Frontal cortex (tissue), 4 donors: Measurements from ENCODE around the gene ZNF689. TPM values are rescaled to one million over a fixed set of nuclear protein-coding genes. Genes with fewer than 3 reads are reported as not detected.
"Not testable (repeated sequence)": the region's sequence is repeated elsewhere in the genome, so short reads cannot be mapped to it uniquely, and the experiment has no call there.

ENCODE experiments used
- DNase-seq, 2 donors: peaks; one replicate each; pipeline ENCODE4 v3.0.0; 2012; ENCODE audit warnings: low spot score in 2 of 2
- FAIRE-seq: peaks from 2 replicates; lab custom pipeline; 2012; peaks lifted over from hg19 to GRCh38; lab: Jason Lieb, UNC
- total RNA-seq: library from RNA; depleted of rRNA; stranded (reverse); fragments of >200 nt; gene quantifications from one replicate; pipeline ENCODE4 v1.2.3, GENCODE V29; 2014
- donor health status: control.
- donor health status: control.
- donor health status: control.

ZNF689 gene
- total RNA-seq, 1 donor from 2014 or later: 9.0 TPM

DNA sequence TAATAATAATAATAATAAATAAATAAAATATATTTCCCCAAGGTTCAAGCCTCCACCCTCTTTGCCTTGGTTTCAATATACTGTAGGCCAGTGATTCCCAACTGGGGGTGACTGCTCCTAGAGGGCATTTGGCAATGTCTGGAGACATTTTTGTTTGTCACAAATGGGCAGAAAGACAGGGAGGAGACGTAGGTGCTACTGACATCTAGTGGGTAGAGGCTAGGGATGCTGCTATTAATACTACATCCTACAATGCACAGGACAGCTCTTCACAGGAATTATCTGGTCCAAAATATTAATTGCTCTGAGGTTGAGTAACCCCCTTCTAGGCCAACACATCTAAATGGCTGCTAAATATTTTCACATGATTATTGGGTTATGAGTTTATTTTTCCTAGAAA is 27.8 kb upstream of the ZNF689 start:
- FAIRE-seq: no peak

DNA sequence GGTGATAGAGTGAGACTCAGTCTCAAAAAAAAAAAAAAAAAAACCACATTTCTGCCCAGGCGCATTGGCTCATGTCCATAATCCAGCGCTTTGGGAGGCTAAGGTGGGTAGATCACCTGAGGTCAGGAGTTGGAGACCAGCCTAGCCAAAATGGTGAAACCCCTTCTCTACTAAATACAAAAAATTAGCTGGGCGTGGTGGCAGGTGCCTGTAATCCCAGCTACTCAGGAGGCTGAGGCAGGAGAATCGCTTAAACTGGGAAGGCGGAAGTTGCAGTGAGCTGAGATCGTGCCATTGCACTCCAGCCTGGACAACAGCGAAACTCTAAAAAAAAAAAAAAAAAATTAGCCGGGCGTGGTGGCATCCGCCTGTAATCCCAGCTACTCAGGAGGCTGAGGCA is 26.9 kb upstream of the ZNF689 start:
- not testable (repeated sequence) for FAIRE-seq, DNase-seq

More for the DNA sequence above, 27.8 kb upstream of the ZNF689 start:
- DNase-seq: no peak

DNA sequence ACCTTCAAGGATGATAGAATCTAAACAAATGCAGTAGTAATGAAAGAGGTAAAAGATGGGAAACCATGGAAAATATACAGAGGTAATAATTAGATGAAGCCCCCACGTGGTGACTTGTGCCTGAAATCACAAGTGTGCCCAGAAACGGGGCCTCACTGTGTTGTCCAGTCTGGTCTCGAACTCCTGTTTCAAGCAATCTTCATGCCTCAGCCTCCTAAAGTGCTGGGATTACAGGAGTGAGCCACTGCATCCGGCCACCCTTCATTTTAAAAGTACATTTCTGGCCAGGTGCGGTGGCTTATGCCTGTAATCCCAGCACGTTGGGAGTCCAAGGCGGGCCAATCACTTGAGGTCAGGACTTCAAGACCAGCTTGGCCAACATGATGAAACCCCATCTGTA is 26.4 kb upstream of the ZNF689 start:
- DNase-seq (no peak), FAIRE-seq (no peak)

GRCh38 chr16:30633526-30633925 is 23.3 kb upstream of the ZNF689 start:
- FAIRE-seq (no peak), DNase-seq (no peak)

DNA sequence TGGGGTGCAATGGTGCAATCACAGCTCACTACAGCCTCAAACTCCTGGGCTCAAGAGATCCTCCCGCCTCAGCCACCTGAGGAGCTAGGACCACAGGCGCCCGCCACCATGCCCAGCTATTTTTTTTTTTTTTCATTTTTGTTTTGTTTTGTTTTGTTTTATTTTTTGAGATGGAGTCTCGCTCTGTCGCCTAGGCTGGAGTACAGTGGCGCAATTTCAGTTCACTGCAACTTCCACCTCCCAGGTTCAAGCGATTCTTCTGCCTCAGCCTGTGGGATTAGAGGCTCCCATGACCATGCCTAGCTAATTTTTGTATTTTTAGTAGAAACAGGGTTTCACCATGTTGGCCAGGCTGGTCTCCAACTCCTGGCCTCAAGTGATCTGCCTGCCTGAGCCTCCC is 22.3 kb upstream of the ZNF689 start:
- FAIRE-seq, DNase-seq: not testable (repeated sequence)

- DNase-seq: peak in 1 of 2 donors; percentile 69
- FAIRE-seq: no peak
Measured at GRCh38 chr16:30628628-30629540, 18.7 kb upstream of the ZNF689 start.

- FAIRE-seq: no peak
- no peak for DNase-seq
Measured at GRCh38 chr16:30626236-30626635, 16.0 kb upstream of the ZNF689 start.

DNA sequence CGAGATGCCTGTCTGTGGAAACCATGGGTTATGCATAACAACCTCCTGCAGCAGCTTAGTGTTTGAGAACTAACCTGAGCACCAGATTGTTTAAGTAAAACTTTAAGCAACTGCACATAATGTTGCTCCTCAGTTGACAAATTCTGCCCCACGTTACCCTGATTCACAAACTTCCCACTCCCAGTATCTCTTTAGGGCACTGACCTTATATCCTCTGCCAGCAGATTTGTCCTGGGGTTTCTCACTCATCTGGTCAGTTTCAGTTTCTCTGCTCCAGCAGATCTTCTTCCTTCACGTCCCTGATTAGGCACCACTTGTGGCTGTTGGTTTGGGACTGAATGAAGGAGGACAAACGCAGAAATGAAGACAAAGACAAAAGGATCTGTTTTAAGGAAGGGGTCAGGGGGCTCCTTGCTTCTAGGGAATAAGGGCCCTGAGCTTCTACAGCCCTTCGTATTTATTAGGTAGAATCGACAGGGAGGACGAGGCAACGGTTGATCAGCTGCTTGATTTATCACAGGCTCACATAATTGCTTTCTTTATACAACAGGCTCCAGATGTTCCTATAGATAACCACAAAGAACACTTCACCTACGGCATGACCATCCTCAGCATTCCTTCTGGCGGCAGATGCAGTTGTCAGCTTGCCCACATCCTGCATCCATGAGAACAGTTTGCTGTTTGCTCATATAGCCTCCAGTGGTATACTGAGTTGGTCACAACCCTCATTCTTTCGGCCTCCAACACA is 13.5 kb upstream of the ZNF689 start:
- no peak for FAIRE-seq
- DNase-seq: no peak

GRCh38 chr16:30622455-30623032 is 12.4 kb upstream of the ZNF689 start:
- FAIRE-seq (no peak), DNase-seq (no peak)

DNA sequence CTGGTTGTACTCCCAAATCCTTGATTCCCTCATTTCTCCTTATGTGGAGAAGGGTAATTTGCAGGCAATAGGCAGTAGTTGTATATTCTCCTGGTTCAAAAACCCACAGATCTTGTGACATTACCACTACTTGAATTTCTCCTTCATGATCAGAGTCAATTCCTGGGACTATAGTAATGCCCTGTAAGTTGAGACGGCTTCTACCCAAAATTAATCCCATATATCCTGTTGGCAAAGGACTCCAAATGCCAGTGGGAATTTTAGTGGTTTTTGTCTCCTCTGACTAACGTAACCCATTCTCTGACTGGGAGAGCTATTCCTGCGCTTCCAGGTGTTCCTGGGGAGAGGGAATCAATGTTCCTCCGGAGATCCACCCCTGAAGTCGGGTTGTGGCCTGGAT is 11.6 kb upstream of the ZNF689 start:
- FAIRE-seq (no peak), DNase-seq (no peak)

GRCh38 chr16:30620169-30620568 is 10.0 kb upstream of the ZNF689 start:
- FAIRE-seq: no peak

GRCh38 chr16:30619638-30620037 is 9.4 kb upstream of the ZNF689 start:
- FAIRE-seq (no peak), DNase-seq (no peak)

More at GRCh38 chr16:30620169-30620568, 10.0 kb upstream of the ZNF689 start:
- DNase-seq: no peak

DNA sequence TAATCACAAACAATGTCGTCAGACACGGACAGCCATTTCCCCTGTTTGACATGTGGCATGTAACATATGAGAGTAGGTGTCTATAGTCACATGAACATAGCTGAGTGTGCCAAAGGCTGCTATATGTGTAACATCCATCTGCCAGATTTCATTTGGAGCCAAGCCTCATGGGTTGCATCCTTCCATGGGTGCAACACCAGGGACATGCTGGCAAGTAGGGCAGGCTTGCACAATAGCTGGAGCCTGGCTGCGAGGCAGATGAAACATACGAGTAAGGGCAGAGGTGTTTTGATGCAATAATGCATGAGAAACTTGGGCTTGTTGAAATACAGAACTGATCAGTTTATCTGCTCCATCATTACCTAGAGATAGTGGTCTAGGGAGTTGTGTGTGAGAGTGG is 9.0 kb upstream of the ZNF689 start:
- no peak for DNase-seq
- no peak for FAIRE-seq

DNA sequence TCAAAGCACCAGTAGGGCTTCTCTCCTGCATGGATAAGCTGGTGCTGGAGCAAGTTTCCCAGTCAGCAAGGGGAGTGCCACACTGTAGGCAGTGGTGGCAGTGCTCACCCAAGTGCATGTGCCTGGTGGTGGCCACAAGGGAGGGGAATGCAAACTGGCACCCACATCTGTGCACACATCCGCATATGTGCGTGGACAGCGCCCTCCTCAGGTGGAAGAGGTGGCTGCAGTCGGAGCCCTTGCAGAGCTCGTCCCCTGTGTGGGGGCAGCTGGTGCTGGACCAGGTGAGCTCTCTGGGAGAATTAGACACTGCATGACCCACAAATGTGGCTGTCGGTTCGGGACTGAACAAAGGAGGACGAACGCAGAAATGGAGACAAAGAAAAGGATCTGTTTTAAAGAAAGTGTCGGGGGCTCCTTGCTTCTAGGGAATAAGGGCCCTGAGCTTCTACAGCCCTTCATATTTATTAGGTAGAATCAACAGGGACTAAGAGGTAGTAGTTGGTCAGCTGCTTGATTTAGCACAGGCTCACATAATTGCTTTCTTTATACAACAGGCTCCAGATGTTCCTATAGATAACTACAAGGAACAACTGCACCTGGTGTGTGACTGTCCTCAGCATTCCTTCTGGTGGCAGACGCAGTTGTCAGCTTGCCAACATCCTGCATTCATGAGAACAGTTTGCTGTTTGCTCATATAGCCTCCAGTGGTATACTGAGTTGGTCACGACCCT is 5.3 kb upstream of the ZNF689 start:
- FAIRE-seq (no peak), DNase-seq (no peak)

DNA sequence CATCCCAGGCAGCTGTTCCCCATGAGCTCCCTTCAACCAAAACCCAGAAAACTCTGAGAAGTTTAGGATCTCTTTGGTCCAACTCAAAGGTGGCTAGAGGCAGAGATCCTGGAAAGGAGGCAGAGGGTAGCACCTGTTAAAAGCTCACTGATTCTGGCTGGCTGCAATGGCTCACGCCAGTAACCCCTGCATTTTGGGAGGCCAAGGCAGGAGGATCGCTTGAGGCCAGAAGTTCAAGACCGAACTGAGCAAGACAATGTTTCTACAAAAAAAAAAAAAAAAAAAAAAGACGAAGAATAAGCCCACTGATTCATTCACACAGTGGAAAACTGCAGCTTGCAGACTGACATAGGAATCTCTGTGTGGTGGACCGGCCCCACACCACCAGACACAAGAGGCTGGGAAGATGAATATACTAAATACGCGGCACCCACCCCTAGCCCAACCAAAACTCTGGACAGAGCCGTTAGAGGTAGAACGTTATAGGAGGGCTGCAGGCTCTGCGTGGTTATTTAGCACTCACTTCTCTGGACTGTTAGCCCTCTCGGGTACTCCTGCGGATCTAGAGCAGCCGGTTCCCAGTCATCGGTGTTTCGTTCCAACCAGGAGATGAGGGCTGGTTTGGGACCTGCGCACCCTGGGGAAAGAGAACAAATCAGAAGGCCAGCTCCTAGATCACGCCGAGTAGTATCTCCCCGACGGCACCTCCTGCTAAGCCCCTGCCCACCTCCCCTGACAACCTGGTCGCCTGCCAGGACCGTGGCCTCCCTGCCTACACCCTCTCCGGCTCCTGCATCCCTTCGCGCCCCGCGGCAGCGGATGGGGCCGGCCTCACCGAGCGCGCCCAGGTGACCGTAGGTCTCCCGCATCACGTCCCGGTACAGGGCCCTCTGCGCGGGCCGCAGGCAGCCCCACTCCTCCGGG is 925 bp downstream of the ZNF689 start:
- DNase-seq: peak; percentile 52 to 54
- no peak for FAIRE-seq

DNA sequence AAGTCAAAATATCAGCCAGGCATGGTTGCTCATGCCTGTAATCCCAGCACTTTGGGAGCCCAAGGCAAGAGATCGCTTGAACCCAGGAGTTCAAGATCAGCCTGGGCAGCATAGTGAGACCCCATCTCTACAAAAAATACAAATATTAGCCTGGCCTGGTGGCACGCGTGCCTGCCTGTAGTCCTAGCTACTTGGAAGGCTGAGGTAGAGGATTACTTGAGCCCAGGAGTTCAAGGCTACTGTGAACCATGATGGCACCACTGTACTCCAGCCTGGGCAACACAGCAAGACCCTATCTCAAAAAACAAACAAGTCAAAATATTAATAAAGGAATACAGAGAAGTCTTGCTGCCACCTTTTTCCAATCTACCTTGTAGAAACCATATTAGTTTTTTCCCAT is 4.2 kb downstream of the ZNF689 start:
- FAIRE-seq: no peak
- DNase-seq: no peak

GRCh38 chr16:30605158-30605557 is 5.0 kb downstream of the ZNF689 start:
- no peak for DNase-seq
- FAIRE-seq: no peak

GRCh38 chr16:30604316-30604947 is 5.8 kb downstream of the ZNF689 start:
- DNase-seq (no peak), FAIRE-seq (no peak)

- FAIRE-seq (no peak), DNase-seq (no peak)
Measured at GRCh38 chr16:30603945-30604315, 6.3 kb downstream of the ZNF689 start.
